Measurements from ENCODE around the gene EIF1B.

The EIF1B gene

DNA sequence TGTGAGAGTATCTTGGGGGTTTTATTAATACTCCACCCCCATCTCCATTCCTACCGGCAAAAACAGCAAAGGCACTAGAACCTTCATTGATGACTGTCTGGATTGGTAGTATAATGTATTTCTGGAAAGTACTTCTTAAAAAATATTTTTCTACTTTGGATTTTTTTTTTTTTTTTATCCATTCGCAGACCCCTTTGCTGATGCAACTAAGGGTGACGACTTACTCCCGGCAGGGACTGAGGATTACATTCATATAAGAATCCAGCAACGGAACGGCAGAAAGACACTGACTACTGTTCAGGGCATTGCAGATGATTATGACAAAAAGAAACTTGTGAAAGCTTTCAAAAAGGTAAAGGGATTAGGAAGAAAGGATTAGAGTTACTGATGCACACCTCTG is 1.2 kb downstream of the EIF1B start:
- Histone ChIP-seq H3K9ac (ENCODE audit: low read depth, low read length) (peak overlapping the region; percentile 99), H3K4me1 (ENCODE audit: insufficient read depth, low read length) (peaks cover 7% of the 10 kb centered on the region; the same call in 1 of the 2 replicates), H3K27me3 (ENCODE audit: insufficient read depth, low read length) (no peaks in the 10 kb centered on the region), H3K4me3 (ENCODE audit: low read length) (peak overlapping the region; percentile 92), H3K9me3 (ENCODE audit: insufficient read depth, low read depth, low read length) (no peaks in the 10 kb centered on the region), H3K27ac (ENCODE audit: low read length) (no peak overlapping the region), H3K36me3 (ENCODE audit: insufficient read depth, low read depth, low read length) (peaks cover 38% of the 10 kb centered on the region)

DNA sequence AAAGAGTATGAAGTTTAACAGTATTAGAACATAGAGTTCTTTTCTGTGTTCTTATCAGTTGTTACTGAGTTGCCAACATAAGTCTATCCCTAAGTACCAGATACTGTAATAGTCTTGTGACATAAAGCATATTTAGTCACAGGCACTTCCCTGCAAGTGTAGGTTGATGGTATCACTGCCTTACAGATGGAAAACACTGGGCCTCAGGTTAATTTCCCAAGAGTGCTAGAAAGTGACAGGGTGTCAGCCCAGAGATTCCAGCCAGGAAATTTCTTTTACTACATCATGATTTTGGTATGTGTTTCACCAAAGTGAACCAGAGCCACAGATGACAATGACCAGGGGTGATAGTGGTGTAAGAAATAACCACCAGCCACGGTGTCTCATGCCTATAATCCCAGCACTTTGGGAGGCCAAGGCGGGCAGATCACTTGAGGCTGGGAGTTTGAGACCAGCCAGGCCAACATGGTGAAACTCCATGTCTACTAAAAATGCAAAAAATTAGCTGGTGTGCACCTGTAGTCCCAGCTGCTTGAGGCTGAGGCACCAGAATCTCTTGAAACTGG is 3.2 kb downstream of the EIF1B start:
- Histone ChIP-seq H3K9me3 (ENCODE audit: insufficient read depth, low read depth, low read length) (no peaks in the 10 kb centered on the region), H3K4me3 (ENCODE audit: low read length) (no peak overlapping the region), H3K36me3 (ENCODE audit: insufficient read depth, low read depth, low read length) (peaks cover 38% of the 10 kb centered on the region), H3K9ac (ENCODE audit: low read depth, low read length) (no peak overlapping the region), H3K27ac (ENCODE audit: low read length) (no peak overlapping the region), H3K4me1 (ENCODE audit: insufficient read depth, low read length) (peaks cover 11% of the 10 kb centered on the region; the same call in 1 of the 2 replicates), H3K27me3 (ENCODE audit: insufficient read depth, low read length) (no peaks in the 10 kb centered on the region)

DNA sequence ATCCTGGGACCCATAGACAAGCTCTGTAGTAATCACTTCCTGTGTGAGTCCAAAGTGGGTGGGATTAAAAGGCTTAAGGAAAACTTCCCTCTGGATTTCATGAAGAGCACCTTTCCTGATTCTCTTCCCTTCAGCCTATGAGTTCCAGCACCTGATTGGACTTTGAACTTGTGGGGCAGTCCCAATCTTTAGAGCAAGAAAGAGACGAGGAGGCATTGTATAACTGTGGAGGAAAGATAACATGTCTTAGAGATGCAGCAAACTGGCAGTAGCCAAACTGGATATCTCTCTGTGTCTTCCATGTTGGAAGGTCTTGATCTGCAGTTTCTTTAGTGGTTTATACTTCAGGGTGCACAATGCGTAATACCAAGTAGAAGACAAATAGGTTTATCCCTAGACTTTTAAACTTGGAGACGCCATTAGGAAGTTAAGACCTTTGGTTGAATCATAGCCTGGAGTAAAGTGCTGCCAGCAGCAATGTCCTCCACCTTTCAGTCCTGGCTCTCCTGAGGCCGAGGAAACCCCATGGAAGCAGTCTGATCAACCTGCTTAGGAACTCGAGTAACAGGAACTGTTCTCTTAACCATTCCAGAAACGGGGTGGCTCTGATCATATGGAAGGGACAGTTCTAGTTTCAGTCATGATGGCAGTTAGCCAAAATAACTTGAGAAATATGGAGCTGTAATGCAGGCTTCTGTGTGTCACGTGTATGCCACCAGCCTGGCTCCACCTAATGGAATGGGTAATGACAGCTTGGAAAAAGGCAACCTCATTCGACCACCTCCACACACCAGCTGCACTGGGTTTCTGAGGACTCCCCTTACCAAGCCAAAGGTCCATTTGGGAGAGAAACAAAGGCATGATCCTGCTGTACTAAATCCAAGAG is 4.7 kb downstream of the EIF1B start:
- Histone ChIP-seq H3K27me3 (ENCODE audit: insufficient read depth, low read length) (no peaks in the 10 kb centered on the region), H3K9ac (ENCODE audit: low read depth, low read length) (no peak overlapping the region), H3K27ac (ENCODE audit: low read length) (no peak overlapping the region), H3K9me3 (ENCODE audit: insufficient read depth, low read depth, low read length) (no peaks in the 10 kb centered on the region), H3K36me3 (ENCODE audit: insufficient read depth, low read depth, low read length) (peaks cover 38% of the 10 kb centered on the region), H3K4me1 (ENCODE audit: insufficient read depth, low read length) (peaks cover 11% of the 10 kb centered on the region; the same call in 1 of the 2 replicates), H3K4me3 (ENCODE audit: low read length) (no peak overlapping the region)

DNA sequence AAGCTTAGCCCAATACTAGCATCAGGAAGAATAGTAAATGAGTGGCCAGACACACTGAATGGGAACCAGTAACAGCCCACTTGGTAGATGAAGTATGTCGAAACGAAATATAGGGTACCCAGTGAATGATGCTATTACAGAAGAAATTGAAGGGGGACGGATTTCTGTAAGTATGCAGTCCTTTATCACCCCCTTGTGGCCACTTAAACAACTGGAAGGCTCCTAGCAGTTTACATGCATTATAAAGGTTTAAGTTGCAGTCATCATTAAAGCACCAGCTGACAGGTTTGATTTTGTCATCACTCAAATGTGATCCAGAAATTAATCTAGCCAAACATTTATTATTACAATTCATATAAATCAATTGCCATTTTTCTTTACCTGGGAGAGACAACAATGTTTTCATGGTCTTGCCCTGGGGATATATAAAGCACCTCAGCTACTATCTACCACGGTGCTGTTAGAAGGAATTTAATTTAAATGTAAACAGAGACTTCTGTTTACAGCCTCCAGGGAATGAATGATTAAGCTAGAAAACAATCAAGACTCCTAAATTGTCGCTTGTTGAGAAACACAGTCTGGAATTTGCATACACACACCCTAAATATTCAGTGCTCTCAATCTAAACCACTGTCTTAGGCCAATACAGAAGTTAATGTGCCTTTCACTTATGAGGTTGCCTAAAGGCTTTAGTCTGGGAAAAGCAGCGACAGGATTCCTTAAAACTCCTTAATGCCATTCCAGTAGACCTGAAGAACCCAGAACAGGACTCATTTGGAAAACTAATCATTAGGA is 7.8 kb downstream of the EIF1B start:
- Histone ChIP-seq H3K27me3 (ENCODE audit: insufficient read depth, low read length) (no peaks in the 10 kb centered on the region), H3K4me3 (ENCODE audit: low read length) (no peak overlapping the region), H3K36me3 (ENCODE audit: insufficient read depth, low read depth, low read length) (peaks cover 21% of the 10 kb centered on the region), H3K9me3 (ENCODE audit: insufficient read depth, low read depth, low read length) (no peaks in the 10 kb centered on the region), H3K9ac (ENCODE audit: low read depth, low read length) (no peak overlapping the region), H3K4me1 (ENCODE audit: insufficient read depth, low read length) (peaks cover 4% of the 10 kb centered on the region; the same call in 1 of the 2 replicates), H3K27ac (ENCODE audit: low read length) (no peak overlapping the region)

DNA sequence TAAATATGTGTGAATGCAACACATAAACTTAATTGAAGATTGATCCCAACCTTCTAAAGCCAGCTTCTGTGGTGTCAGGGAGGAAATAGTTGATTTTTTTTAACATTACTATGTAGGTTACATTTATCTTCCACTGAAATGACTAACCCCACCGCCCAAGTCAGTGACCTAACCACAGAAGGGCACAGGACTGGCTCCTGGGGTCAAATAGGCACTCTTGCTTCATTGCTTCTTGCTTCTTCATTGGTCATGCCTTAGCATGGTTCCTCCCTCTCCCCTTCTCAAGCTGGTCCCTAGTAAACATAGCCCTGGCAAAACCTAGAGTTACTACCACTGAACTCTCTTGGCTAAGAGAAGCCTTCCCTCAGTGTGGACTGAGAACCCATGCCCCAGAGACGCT is 12.3 kb downstream of the EIF1B start:
- H3K9ac ChIP-seq (ENCODE audit: low read depth, low read length) = no peak overlapping the region
- H3K27ac ChIP-seq (ENCODE audit: low read length) = no peak overlapping the region
- no peaks in the 10 kb centered on the region for H3K27me3 ChIP-seq (ENCODE audit: insufficient read depth, low read length)
- H3K4me1 ChIP-seq (ENCODE audit: insufficient read depth, low read length) = peaks cover 4% of the 10 kb centered on the region; the same call in 1 of the 2 replicates
- H3K4me3 ChIP-seq (ENCODE audit: low read length) = no peak overlapping the region
- no peaks in the 10 kb centered on the region for H3K36me3 ChIP-seq (ENCODE audit: insufficient read depth, low read depth, low read length)
- H3K9me3 ChIP-seq (ENCODE audit: insufficient read depth, low read depth, low read length) = no peaks in the 10 kb centered on the region

DNA sequence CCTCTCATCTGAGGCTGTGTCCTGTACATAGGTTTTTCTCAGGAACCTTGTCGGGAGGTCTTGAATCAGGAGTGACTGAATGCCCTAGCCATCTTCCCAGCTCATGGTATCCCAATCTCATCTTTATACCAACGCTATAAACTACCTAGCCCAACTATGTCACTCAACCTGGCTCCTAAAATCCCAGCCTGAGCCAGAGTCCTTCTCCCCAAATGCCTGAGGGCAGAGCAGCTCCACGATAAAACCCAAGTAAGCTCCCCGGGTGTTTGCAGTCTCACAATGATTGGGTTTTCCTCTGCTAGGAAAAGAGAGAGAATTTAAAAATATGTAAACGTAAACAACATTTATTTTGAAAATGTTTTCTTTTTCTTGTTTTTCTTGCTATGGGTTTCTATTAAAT is 14.4 kb downstream of the EIF1B start:
- no peaks in the 10 kb centered on the region for H3K27me3 ChIP-seq (ENCODE audit: insufficient read depth, low read length)
- peaks cover 11% of the 10 kb centered on the region; the same call in 1 of the 2 replicates for H3K4me1 ChIP-seq (ENCODE audit: insufficient read depth, low read length)
- no peak overlapping the region for H3K27ac ChIP-seq (ENCODE audit: low read length)
- no peaks in the 10 kb centered on the region for H3K36me3 ChIP-seq (ENCODE audit: insufficient read depth, low read depth, low read length)
- no peak overlapping the region for H3K9ac ChIP-seq (ENCODE audit: low read depth, low read length)
- no peaks in the 10 kb centered on the region for H3K9me3 ChIP-seq (ENCODE audit: insufficient read depth, low read depth, low read length)
- H3K4me3 ChIP-seq (ENCODE audit: low read length) = no peak overlapping the region

DNA sequence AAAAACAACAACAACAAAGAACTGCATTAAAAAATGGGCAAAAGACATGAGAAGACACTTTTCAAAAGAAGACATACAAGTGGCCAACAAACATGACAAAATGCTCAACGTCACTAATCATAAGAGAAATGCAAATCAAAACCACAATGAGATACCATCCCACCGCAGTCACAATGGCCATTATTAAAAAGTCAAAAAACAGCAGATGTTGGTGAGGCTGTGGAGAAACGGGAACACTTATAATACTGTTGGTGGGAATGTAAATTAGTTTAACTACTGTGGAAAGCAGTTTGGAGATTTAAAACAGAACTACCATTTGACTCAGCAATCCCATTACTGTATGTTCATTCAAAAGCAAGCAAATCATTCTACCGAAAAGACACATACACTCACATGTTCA is 15.1 kb downstream of the EIF1B start:
- Histone ChIP-seq H3K4me3 (ENCODE audit: low read length) (no peak overlapping the region), H3K36me3 (ENCODE audit: insufficient read depth, low read depth, low read length) (no peaks in the 10 kb centered on the region), H3K27ac (ENCODE audit: low read length) (no peak overlapping the region), H3K9me3 (ENCODE audit: insufficient read depth, low read depth, low read length) (no peaks in the 10 kb centered on the region), H3K27me3 (ENCODE audit: insufficient read depth, low read length) (no peaks in the 10 kb centered on the region), H3K9ac (ENCODE audit: low read depth, low read length) (no peak overlapping the region), H3K4me1 (ENCODE audit: insufficient read depth, low read length) (peaks cover 18% of the 10 kb centered on the region; the same call in 1 of the 2 replicates)

DNA sequence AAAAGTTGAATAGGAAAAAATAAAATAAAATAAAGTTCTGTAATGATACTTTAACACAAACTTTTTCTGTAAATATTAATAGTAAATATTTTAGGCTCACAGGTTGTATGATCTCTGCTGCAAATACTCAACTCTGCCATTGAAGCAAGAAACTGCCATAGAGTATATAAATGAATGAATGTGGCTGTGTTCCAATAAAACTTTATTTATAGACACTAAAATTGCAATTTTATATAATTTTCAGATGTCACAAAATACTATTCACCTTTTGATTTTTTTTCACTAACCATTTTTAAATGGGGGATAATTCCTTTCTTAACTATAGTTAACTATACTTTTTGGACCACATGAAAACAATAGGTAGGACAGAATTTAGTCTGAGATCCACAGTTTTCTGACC is 16.0 kb downstream of the EIF1B start:
- no peaks in the 10 kb centered on the region for H3K36me3 ChIP-seq (ENCODE audit: insufficient read depth, low read depth, low read length)
- H3K9ac ChIP-seq (ENCODE audit: low read depth, low read length) = no peak overlapping the region
- no peaks in the 10 kb centered on the region for H3K9me3 ChIP-seq (ENCODE audit: insufficient read depth, low read depth, low read length)
- no peak overlapping the region for H3K27ac ChIP-seq (ENCODE audit: low read length)
- peaks cover 19% of the 10 kb centered on the region; the same call in 1 of the 2 replicates for H3K4me1 ChIP-seq (ENCODE audit: insufficient read depth, low read length)
- no peaks in the 10 kb centered on the region for H3K27me3 ChIP-seq (ENCODE audit: insufficient read depth, low read length)
- no peak overlapping the region for H3K4me3 ChIP-seq (ENCODE audit: low read length)

DNA sequence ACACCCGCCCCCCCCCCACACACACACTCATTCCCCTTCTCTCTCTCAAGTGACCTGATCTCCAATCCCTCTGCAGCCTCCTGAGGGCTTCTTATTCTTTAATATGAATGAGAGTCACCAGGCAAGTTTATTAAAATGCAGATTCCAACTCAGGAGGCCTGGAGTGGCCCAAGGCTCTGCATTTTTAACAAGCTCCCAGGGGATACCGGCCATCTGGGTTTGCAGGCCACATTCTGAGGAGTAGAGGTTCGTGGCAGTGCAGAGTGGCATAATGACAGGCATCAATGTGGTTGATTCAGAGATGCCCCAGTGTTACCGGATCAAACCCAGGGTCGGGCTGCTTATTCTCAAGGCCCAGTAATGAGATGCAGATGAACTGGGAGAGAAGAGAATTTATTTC is 18.9 kb downstream of the EIF1B start:
- H3K36me3 ChIP-seq (ENCODE audit: insufficient read depth, low read depth, low read length) = no peaks in the 10 kb centered on the region
- no peak overlapping the region; the same call in 1 of the 2 replicates for H3K9ac ChIP-seq (ENCODE audit: low read depth, low read length)
- no peaks in the 10 kb centered on the region for H3K9me3 ChIP-seq (ENCODE audit: insufficient read depth, low read depth, low read length)
- H3K4me1 ChIP-seq (ENCODE audit: insufficient read depth, low read length) = peaks cover 19% of the 10 kb centered on the region; the same call in 1 of the 2 replicates
- H3K4me3 ChIP-seq (ENCODE audit: low read length) = peak overlapping the region; percentile 10; the same call in 1 of the 2 replicates
- H3K27me3 ChIP-seq (ENCODE audit: insufficient read depth, low read length) = no peaks in the 10 kb centered on the region
- peak overlapping the region; percentile 34 for H3K27ac ChIP-seq (ENCODE audit: low read length)

DNA sequence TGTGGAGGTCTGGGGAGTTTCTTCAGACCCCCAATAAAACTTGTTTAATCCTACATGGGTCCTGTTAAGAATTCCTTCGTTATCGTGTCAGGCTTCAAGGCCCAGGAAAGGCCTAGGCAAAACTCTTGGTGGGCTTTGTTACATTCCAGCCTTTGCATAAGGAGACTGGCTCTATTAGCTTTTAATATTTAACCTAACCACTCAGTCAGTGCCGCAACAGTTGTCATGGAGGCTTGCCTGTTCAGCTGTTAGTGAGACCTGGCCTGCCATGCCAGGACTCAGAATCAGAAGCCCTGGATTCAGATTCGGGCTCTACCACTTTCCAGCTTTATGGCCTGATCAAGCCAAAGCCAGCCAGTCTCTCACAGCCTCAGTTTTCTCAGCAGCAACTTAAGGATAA is 19.6 kb downstream of the EIF1B start:
- Histone ChIP-seq H3K36me3 (ENCODE audit: insufficient read depth, low read depth, low read length) (no peaks in the 10 kb centered on the region), H3K27me3 (ENCODE audit: insufficient read depth, low read length) (no peaks in the 10 kb centered on the region), H3K9me3 (ENCODE audit: insufficient read depth, low read depth, low read length) (no peaks in the 10 kb centered on the region), H3K4me1 (ENCODE audit: insufficient read depth, low read length) (peaks cover 19% of the 10 kb centered on the region; the same call in 1 of the 2 replicates), H3K27ac (ENCODE audit: low read length) (no peak overlapping the region), H3K4me3 (ENCODE audit: low read length) (no peak overlapping the region), H3K9ac (ENCODE audit: low read depth, low read length) (no peak overlapping the region)

DNA sequence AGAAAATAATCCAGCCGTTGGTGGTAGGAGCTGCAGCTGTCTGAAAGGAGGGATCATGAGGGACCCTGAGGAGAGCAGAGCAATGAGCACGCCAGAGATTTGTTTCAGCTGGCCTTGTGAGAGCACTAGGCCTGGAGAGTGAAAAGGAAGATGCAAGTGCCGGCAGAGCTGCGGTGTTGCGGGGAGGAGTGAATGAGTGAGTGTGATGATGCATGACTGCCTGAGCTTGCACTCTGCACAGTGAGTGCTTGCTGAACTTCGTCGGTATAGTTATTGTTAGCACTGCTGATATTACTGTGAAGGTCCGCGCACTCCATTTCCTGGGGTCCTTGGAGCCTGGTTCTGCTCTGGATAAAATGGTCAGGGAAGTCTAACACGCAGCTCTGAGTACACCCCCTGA is 23.2 kb downstream of the EIF1B start:
- H3K27ac ChIP-seq (ENCODE audit: low read length) = no peak overlapping the region
- no peaks in the 10 kb centered on the region for H3K36me3 ChIP-seq (ENCODE audit: insufficient read depth, low read depth, low read length)
- H3K4me1 ChIP-seq (ENCODE audit: insufficient read depth, low read length) = peaks cover 19% of the 10 kb centered on the region; the same call in 1 of the 2 replicates
- H3K4me3 ChIP-seq (ENCODE audit: low read length) = no peak overlapping the region
- no peaks in the 10 kb centered on the region for H3K9me3 ChIP-seq (ENCODE audit: insufficient read depth, low read depth, low read length)
- no peak overlapping the region for H3K9ac ChIP-seq (ENCODE audit: low read depth, low read length)
- H3K27me3 ChIP-seq (ENCODE audit: insufficient read depth, low read length) = no peaks in the 10 kb centered on the region

All from iPS-20b (cell line).